ENCODE results near the gene XRN2.

- TF ChIP-seq POLR2A (IDR thresholded peaks at IDR 0.05) (no peak), POLR2AphosphoS5 (IDR thresholded peaks at IDR 0.05) (no peak)
These were observed 24.3 kb upstream of the XRN2 start for GRCh38 chr20:21278829-21279228.
